ENCODE measurements around the gene MON2. TPM values are rescaled to one million over a fixed set of nuclear protein-coding genes. Genes with fewer than 3 reads are reported as not detected.

MON2 gene
- total and polyA plus RNA-seq, 4 donors, result 11.9 to 175 (median 33.3) TPM

DNA sequence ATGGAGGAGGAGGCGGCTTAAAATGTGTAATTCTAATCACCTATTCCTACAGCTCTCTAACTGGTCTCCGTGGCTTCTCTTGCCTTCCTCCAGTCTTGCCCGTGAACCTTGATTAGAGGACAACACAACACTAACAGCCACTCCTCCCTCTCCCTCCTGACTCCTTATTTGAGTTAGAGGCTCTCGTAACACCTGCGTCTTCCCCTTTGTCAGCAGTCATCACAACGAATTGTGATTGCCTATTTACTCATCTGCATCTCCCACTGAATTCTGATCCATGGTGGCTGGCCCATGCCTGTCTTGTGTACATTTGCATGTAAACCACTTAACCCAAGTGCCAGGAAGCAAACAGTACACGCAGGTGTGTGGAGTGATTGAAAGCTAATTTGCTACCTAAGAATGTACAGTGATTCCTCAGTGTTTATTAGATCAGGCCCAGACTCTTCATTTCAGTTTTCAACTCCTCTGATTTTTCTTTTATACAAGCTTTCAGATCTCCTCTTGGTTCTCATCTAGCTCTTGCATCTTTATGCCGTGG lies 154.5 kb downstream of the MON2 start:
- no peak overlapping the region for H3K9ac ChIP-seq (ENCODE audit: insufficient read depth in 1 of 2, low read length in 2 of 2)
- H3K27me3 ChIP-seq (ENCODE audit: control insufficient read depth in 3 of 3, insufficient read depth in 3 of 3, low read length in 2 of 3), result peaks cover 0 to 8% (median 0%) of the 10 kb centered on the region in 3 donors
- no peak overlapping the region for H3K4me3 ChIP-seq
- H3K27ac ChIP-seq (ENCODE audit: low read depth in 1 of 2, low read length in 1 of 2), result no peak overlapping the region
- TF ChIP-seq, protein P1, sequence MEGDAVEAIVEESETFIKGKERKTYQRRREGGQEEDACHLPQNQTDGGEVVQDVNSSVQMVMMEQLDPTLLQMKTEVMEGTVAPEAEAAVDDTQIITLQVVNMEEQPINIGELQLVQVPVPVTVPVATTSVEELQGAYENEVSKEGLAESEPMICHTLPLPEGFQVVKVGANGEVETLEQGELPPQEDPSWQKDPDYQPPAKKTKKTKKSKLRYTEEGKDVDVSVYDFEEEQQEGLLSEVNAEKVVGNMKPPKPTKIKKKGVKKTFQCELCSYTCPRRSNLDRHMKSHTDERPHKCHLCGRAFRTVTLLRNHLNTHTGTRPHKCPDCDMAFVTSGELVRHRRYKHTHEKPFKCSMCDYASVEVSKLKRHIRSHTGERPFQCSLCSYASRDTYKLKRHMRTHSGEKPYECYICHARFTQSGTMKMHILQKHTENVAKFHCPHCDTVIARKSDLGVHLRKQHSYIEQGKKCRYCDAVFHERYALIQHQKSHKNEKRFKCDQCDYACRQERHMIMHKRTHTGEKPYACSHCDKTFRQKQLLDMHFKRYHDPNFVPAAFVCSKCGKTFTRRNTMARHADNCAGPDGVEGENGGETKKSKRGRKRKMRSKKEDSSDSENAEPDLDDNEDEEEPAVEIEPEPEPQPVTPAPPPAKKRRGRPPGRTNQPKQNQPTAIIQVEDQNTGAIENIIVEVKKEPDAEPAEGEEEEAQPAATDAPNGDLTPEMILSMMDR (IDR thresholded peaks at IDR 0.05; ENCODE audit: control extremely low read depth, extremely low read depth), result no peak
- peaks cover 0 to 3% (median 0%) of the 10 kb centered on the region in 4 donors for H3K36me3 ChIP-seq (ENCODE audit: control insufficient read depth in 4 of 4, insufficient read depth in 4 of 4, low read length in 4 of 4)
- DNase-seq, result peak in 1 of 3 donors; percentile 11
- no peaks in the 10 kb centered on the region for H3K9me3 ChIP-seq (ENCODE audit: control insufficient read depth in 4 of 4, insufficient read depth in 3 of 4, low read length in 3 of 4)
- no peaks in the 10 kb centered on the region for H3K4me1 ChIP-seq (ENCODE audit: control insufficient read depth in 5 of 5, insufficient read depth in 5 of 5, low read length in 5 of 5)
- 72 to 86% methylated on average over 8 of the region's 8 CpGs for WGBS, 2 donors
- ATAC-seq (ENCODE audit: insufficient read depth, low FRiP score), result no peak

DNA sequence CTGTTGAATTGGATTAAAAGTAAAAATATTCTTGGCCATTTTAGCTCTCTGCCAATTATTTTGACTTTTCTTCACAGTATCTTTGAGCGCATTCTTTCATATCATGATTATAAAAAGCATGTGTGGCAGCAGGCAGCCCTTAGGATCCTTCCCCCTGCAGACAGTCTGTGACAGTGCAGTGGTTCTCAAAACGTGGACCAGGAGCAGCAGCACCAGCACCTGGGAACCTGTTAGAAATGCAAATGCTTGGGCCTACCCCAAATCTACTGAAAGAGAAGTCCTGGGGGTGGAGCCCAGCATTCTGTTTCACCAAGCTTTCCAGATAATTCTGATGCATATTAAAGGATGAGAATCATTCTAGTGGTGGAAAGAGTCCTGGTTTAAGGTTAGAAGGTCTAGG lies 155.6 kb downstream of the MON2 start:
- Histone ChIP-seq H3K9ac (ENCODE audit: insufficient read depth in 1 of 2, low read length in 2 of 2) (no peak overlapping the region), H3K4me3 (no peak overlapping the region), H3K36me3 (ENCODE audit: control insufficient read depth in 4 of 4, insufficient read depth in 4 of 4, low read length in 4 of 4) (no peaks in the 10 kb centered on the region), H3K9me3 (ENCODE audit: control insufficient read depth in 4 of 4, insufficient read depth in 3 of 4, low read length in 3 of 4) (no peaks in the 10 kb centered on the region), H3K4me1 (ENCODE audit: control insufficient read depth in 5 of 5, insufficient read depth in 5 of 5, low read length in 5 of 5) (no peaks in the 10 kb centered on the region), H3K27me3 (ENCODE audit: control insufficient read depth in 3 of 3, insufficient read depth in 3 of 3, low read length in 2 of 3) (peaks cover 0 to 8% (median 0%) of the 10 kb centered on the region in 3 donors), H3K27ac (ENCODE audit: low read depth in 1 of 2, low read length in 1 of 2) (no peak overlapping the region)
- ATAC-seq (ENCODE audit: insufficient read depth, low FRiP score), result no peak
- no peak for DNase-seq
- 70 to 72% methylated on average over 2 of the region's 2 CpGs for WGBS, 2 donors
- TF ChIP-seq, protein P1 (IDR thresholded peaks at IDR 0.05; ENCODE audit: control extremely low read depth, extremely low read depth), result no peak

DNA sequence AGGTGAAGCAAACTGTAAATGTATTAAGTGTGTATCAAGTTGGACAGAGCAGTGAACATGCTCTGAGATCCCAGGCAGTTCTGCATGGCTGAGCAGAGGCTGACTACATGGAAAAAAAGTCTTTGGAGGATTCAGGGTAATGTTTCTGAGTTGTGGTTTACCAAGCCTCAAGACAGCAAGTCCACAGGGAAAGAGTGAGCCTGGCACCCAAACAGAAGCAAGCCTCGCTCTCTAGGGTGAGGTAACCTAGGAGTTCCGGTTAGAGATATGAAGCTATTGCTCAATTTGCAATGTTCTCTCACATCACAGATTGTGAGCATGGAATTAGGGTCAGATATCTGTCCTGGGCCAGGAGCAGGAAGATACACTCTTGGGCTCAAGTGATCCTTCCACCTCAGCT lies 158.6 kb downstream of the MON2 start:
- peak; percentile 42 for ATAC-seq (ENCODE audit: insufficient read depth, low FRiP score)
- Histone ChIP-seq H3K4me3 (no peak overlapping the region), H3K36me3 (ENCODE audit: control insufficient read depth in 4 of 4, insufficient read depth in 4 of 4, low read length in 4 of 4) (no peaks in the 10 kb centered on the region), H3K9ac (ENCODE audit: insufficient read depth in 1 of 2, low read length in 2 of 2) (no peak overlapping the region), H3K27ac (ENCODE audit: low read depth in 1 of 2, low read length in 1 of 2) (no peak overlapping the region), H3K9me3 (ENCODE audit: control insufficient read depth in 4 of 4, insufficient read depth in 3 of 4, low read length in 3 of 4) (no peaks in the 10 kb centered on the region), H3K4me1 (ENCODE audit: control insufficient read depth in 5 of 5, insufficient read depth in 5 of 5, low read length in 5 of 5) (no peaks in the 10 kb centered on the region), H3K27me3 (ENCODE audit: control insufficient read depth in 3 of 3, insufficient read depth in 3 of 3, low read length in 2 of 3) (peaks cover 0 to 15% (median 4%) of the 10 kb centered on the region in 3 donors)
- TF ChIP-seq, protein P1 (IDR thresholded peaks at IDR 0.05; ENCODE audit: control extremely low read depth, extremely low read depth), result no peak
- no peak for DNase-seq
- WGBS, 2 donors, result 24 to 59% methylated on average over 2 of the region's 2 CpGs

DNA sequence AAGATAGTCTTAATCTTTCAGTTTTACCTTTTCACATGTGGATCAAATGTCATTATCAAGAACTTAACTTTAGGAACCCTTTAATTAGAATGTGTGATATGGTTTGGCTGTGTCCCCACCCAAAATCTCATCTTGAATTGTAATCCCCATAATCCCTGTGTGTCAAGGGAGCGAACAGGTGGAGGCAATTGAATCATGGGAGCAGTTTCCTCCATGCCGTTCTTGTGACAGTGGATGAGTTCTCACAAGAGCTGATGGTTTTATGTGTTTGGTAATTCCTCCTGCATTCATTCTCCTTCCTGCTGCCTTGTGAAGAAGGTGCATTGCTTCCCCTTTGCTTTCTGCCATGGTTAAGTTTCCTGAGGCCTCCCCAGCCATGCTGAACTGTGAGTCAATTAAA lies 160.6 kb downstream of the MON2 start:
- Histone ChIP-seq H3K36me3 (ENCODE audit: control insufficient read depth in 4 of 4, insufficient read depth in 4 of 4, low read length in 4 of 4) (no peaks in the 10 kb centered on the region), H3K9me3 (ENCODE audit: control insufficient read depth in 4 of 4, insufficient read depth in 3 of 4, low read length in 3 of 4) (no peaks in the 10 kb centered on the region), H3K9ac (ENCODE audit: insufficient read depth in 1 of 2, low read length in 2 of 2) (no peak overlapping the region), H3K27ac (ENCODE audit: low read depth in 1 of 2, low read length in 1 of 2) (no peak overlapping the region), H3K4me1 (ENCODE audit: control insufficient read depth in 5 of 5, insufficient read depth in 5 of 5, low read length in 5 of 5) (peaks cover 0 to 3% (median 0%) of the 10 kb centered on the region in 5 donors), H3K4me3 (no peak overlapping the region), H3K27me3 (ENCODE audit: control insufficient read depth in 3 of 3, insufficient read depth in 3 of 3, low read length in 2 of 3) (peaks cover 0 to 27% (median 8%) of the 10 kb centered on the region in 3 donors)
- WGBS, 2 donors, result 63 to 91% methylated on average over 2 of the region's 2 CpGs
- TF ChIP-seq, protein P1 (IDR thresholded peaks at IDR 0.05; ENCODE audit: control extremely low read depth, extremely low read depth), result no peak
- no peak for DNase-seq
- ATAC-seq (ENCODE audit: insufficient read depth, low FRiP score), result no peak

Data from lung (tissue), 12 donors.